DOHH2 (cell line): Measurements from ENCODE around the gene MAP3K15.
"Not testable (repeated sequence)": the region's sequence is repeated elsewhere in the genome, so short reads cannot be mapped to it uniquely, and the experiment has no call there.

Experiments
- H3F3A ChIP-seq: fragments of 200-600 bp; sonication (generic), shearing (Covaris generic); 2 replicates; pipeline ENCODE4 v1.6.0; 2016; ENCODE audit warnings: antibody characterized with exemption, mild to moderate bottlenecking; ENCODE audit not compliant: control insufficient read depth, insufficient read depth
- H3K27ac ChIP-seq: fragments of 200-600 bp; sonication (generic); 2 replicates; pipeline ENCODE4 v1.5.1; 2014; ENCODE audit warnings: low read depth, mild to moderate bottlenecking, low read length, moderate library complexity
- H3K27me3 ChIP-seq: fragments of 200-600 bp; sonication (generic); 2 replicates; pipeline ENCODE4 v1.6.1; 2014; ENCODE audit warnings: mild to moderate bottlenecking, low read length, mixed read lengths; ENCODE audit not compliant: control insufficient read depth
- H3K36me3 ChIP-seq: fragments of 200-600 bp; sonication (generic); 2 replicates; pipeline ENCODE4 v1.6.1; 2014; ENCODE audit warnings: mild to moderate bottlenecking, low read length, moderate library complexity, mixed read lengths; ENCODE audit not compliant: control insufficient read depth
- H3K4me1 ChIP-seq: fragments of 200-600 bp; sonication (generic); 2 replicates; pipeline ENCODE4 v1.6.1; 2014; ENCODE audit warnings: mild to moderate bottlenecking, low read length, mixed read lengths; ENCODE audit not compliant: control insufficient read depth
- H3K4me2 ChIP-seq: fragments of 200-600 bp; sonication (generic); 2 replicates; pipeline ENCODE4 v1.6.0; 2014; ENCODE audit warnings: mild to moderate bottlenecking, low read length, moderate library complexity
- H3K4me3 ChIP-seq: fragments of 200-600 bp; sonication (generic); 2 replicates; pipeline ENCODE4 v1.5.1; 2014; ENCODE audit warnings: mild to moderate bottlenecking, low read length, mixed read lengths
- H3K79me2 ChIP-seq: fragments of 200-600 bp; sonication (generic); 2 replicates; pipeline ENCODE4 v1.6.1; 2014; ENCODE audit warnings: mild to moderate bottlenecking, low read length, mixed read lengths; ENCODE audit not compliant: control insufficient read depth
- H3K9me2 ChIP-seq: fragments of 200-600 bp; sonication (generic); replicated peaks from 2 replicates; pipeline ENCODE4 v1.6.1; 2014; ENCODE audit warnings: mild to moderate bottlenecking, low read length, mixed read lengths; ENCODE audit not compliant: control insufficient read depth
- H3K9me3 ChIP-seq: fragments of 200-600 bp; sonication (generic); 2 replicates; pipeline ENCODE4 v1.6.1; 2014; ENCODE audit warnings: antibody characterized with exemption, low read length, mixed read lengths; ENCODE audit not compliant: control insufficient read depth, insufficient read depth
- H4K20me1 ChIP-seq: fragments of 200-600 bp; sonication (generic); 2 replicates; pipeline ENCODE4 v1.6.0; 2014; ENCODE audit warnings: low read depth, mild to moderate bottlenecking, antibody characterized with exemption, low read length, moderate library complexity; ENCODE audit not compliant: control insufficient read depth, insufficient read depth
- EZH2phosphoT487 ChIP-seq: fragments of 200-600 bp; sonication (generic); IDR thresholded peaks from 2 replicates; pipeline ENCODE4 v1.6.1; 2017; ENCODE audit warnings: borderline replicate concordance, mild to moderate bottlenecking, antibody characterized with exemption, low read length, moderate library complexity, mixed read lengths
- TF ChIP-seq, protein P1 (sequence below): fragments of 200-600 bp; sonication (generic); IDR thresholded peaks from one replicate; pipeline ENCODE4 v1.5.1; 2014; ENCODE audit warnings: antibody characterized with exemption, mild to moderate bottlenecking, low read depth, low read length; ENCODE audit not compliant: poor library complexity, severe bottlenecking

MAP3K15 gene

DNA sequence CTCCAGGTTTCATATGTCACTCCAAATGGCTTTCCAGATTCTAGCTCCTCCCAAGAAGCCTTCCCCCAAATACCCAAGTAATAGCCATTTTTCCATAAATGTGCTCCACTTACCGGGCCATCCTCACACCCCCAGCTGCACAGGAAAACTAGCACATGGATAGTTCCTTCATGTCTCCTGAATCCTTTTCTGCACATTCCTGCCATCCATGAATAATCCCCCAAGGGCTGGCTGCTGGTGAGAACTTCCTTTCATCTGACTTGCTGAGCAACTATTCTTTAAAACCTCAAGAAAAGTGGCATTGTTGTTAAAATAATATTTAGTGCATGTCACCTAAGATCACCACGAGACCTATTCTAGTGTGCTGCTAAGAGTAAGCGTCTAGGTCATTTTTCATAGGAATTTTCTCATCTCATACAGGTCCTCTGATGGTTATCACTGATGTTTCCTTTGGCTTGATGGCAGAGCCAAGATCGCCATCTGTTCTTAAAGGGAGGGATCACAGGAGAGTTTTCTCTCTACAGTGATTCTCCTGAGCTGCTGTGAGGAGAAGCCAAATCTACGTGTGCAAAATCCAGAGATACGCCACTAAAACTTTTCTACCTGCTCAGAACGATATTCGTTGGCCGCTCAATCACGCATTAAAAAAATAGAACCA is 71.3 kb downstream of the MAP3K15 start:
- Histone ChIP-seq H3K4me3 (no peak overlapping the region), H3K9me2 (no peaks in the 10 kb centered on the region), H3K4me1 (no peaks in the 10 kb centered on the region), H3F3A (no peaks in the 10 kb centered on the region), H3K79me2 (no peaks in the 10 kb centered on the region), H3K27me3 (no peaks in the 10 kb centered on the region), H3K36me3 (no peaks in the 10 kb centered on the region), H4K20me1 (no peaks in the 10 kb centered on the region), H3K9me3 (no peaks in the 10 kb centered on the region), H3K27ac (no peak overlapping the region), H3K4me2 (no peak overlapping the region)
- TF ChIP-seq, protein P1, sequence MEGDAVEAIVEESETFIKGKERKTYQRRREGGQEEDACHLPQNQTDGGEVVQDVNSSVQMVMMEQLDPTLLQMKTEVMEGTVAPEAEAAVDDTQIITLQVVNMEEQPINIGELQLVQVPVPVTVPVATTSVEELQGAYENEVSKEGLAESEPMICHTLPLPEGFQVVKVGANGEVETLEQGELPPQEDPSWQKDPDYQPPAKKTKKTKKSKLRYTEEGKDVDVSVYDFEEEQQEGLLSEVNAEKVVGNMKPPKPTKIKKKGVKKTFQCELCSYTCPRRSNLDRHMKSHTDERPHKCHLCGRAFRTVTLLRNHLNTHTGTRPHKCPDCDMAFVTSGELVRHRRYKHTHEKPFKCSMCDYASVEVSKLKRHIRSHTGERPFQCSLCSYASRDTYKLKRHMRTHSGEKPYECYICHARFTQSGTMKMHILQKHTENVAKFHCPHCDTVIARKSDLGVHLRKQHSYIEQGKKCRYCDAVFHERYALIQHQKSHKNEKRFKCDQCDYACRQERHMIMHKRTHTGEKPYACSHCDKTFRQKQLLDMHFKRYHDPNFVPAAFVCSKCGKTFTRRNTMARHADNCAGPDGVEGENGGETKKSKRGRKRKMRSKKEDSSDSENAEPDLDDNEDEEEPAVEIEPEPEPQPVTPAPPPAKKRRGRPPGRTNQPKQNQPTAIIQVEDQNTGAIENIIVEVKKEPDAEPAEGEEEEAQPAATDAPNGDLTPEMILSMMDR: no peak
- no peak for TF ChIP-seq EZH2phosphoT487

DNA sequence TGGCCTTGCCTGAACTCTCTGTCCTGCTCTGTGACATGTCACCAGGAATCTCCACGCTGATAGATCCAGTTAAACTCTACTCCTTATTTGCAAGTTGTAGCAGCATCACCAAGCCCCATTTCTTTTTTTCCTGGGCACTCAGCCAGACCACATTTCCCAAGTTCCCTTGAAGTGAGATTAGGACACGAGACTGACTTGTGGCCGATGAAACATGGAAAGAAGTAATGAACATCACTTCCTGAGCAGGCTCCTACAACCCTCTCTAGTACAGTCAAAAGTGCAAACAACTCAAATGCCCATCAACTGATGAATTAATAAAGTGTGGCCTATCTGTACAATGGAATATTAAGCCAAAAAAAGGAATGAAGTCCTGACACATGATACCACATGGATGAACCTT is 74.6 kb downstream of the MAP3K15 start:
- no peaks in the 10 kb centered on the region for H3K27me3 ChIP-seq
- no peak overlapping the region for H3K4me2 ChIP-seq
- H3K4me1 ChIP-seq: no peaks in the 10 kb centered on the region
- H3K9me3 ChIP-seq: no peaks in the 10 kb centered on the region
- TF ChIP-seq, protein P1: no peak
- no peaks in the 10 kb centered on the region for H3F3A ChIP-seq
- H3K9me2 ChIP-seq: no peaks in the 10 kb centered on the region
- no peak overlapping the region for H3K27ac ChIP-seq
- H3K36me3 ChIP-seq: no peaks in the 10 kb centered on the region
- no peak overlapping the region for H3K4me3 ChIP-seq
- no peaks in the 10 kb centered on the region for H3K79me2 ChIP-seq
- no peaks in the 10 kb centered on the region for H4K20me1 ChIP-seq

DNA sequence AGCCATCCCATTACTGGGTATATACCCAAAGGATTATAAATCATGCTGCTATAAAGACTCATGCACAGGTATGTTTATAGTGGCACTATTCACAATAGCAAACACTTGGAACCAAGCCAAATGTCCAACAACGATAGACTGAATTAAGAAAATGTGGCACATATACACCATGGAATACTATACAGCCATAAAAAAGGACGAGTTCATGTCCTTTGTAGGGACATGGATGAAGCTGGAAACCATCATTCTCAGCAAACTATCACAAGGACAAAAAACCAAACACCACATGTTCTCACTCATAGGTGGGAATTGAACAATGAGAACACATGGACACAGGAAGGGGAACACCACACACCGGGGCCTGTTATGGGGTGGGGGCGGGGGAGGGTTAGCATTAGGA is 92.6 kb downstream of the MAP3K15 start:
- H3K27me3 ChIP-seq, H3K4me2 ChIP-seq, H3K27ac ChIP-seq, H3K79me2 ChIP-seq, H3K4me3 ChIP-seq, H4K20me1 ChIP-seq, H3K4me1 ChIP-seq, H3K36me3 ChIP-seq, H3K9me3 ChIP-seq, H3F3A ChIP-seq, H3K9me2 ChIP-seq: not testable (repeated sequence)

DNA sequence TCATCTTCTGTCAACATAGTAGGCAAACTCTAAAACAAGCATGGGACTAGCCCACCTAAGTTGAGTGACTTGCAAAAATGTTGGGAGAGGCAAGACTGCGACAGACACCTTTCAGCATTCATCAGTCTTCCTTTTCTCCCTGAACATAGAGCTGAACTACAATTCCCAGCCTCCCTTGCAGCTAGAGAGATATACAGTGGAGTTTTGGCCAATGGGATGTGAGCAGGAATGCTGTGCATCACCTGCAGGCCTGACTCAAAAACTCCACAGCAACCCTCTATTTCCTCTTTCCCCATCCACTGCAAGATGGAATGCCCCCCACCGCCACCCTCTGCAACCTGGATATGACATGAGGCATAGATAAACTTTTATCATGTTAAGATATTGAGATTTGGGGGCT is 105.0 kb downstream of the MAP3K15 start:
- H3K27me3 ChIP-seq: no peaks in the 10 kb centered on the region
- TF ChIP-seq, protein P1: no peak
- TF ChIP-seq EZH2phosphoT487: no peak
- H3K4me3 ChIP-seq: no peak overlapping the region
- H3K9me2 ChIP-seq: no peaks in the 10 kb centered on the region
- H3K9me3 ChIP-seq: no peaks in the 10 kb centered on the region
- H3K36me3 ChIP-seq: no peaks in the 10 kb centered on the region
- no peaks in the 10 kb centered on the region for H4K20me1 ChIP-seq
- H3K4me2 ChIP-seq: no peak overlapping the region
- no peaks in the 10 kb centered on the region for H3K79me2 ChIP-seq
- H3F3A ChIP-seq: no peaks in the 10 kb centered on the region
- H3K4me1 ChIP-seq: no peaks in the 10 kb centered on the region
- H3K27ac ChIP-seq: no peak overlapping the region
